ENCODE results near the gene ATP2B2.

Gene ATP2B2

GRCh38 chr3:10344147-10344943, 161.0 kb downstream of the ATP2B2 start:
- no peak for DNase-seq (ENCODE audit: low read depth)

GRCh38 chr3:10343526-10343925, 161.9 kb downstream of the ATP2B2 start:
- DNase-seq (ENCODE audit: low read depth): no peak

DNA sequence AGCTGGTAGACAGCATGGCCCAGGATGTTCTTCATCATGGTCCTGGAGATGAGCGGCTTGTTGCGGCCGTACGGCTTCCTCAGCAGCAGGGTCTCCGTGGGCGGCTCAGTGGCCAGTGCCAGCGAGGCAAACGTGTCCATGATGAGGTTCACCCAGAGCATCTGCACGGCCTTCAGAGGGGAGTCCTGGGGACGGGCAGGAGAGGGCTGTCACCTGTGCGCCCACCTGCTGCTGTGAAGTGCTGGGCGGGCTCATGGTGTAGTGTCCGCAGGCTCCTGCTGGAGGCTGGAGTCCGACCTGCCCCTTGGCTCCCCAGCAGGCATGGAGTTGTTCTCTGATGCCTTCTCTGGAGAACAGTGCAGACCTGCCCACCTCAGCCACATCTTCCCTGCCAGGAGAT, 162.6 kb downstream of the ATP2B2 start:
- no peak for DNase-seq (ENCODE audit: low read depth)

GRCh38 chr3:10341901-10342398, 163.4 kb downstream of the ATP2B2 start:
- DNase-seq (ENCODE audit: low read depth): no peak

- no peak for DNase-seq (ENCODE audit: low read depth)
Measured at GRCh38 chr3:10340476-10340875, 164.9 kb downstream of the ATP2B2 start.

DNA sequence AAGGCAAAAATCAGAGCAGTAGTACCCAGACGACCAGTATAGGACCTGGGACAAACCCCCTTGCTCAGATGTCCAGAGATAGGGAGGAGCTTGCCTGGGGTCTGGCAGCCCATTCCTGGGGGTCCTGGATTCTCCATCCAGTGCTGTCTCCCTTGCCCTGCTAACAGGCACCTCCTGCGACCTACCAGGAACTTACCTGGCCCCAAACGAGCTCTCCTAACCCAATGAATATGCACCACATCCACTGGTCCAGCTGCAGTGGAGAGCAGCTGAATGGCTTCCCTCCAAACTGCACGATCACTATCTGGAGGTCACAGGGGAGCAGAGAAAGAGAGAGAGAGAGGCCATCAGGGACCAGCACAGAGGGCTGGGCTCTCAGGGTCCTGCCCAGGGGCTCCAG, 165.3 kb downstream of the ATP2B2 start:
- no peak for DNase-seq (ENCODE audit: low read depth)

- no peak for DNase-seq (ENCODE audit: low read depth)
Measured at GRCh38 chr3:10339376-10339955, 165.9 kb downstream of the ATP2B2 start.

- DNase-seq (ENCODE audit: low read depth): no peak
Measured at GRCh38 chr3:10338591-10339353, 166.6 kb downstream of the ATP2B2 start.

DNA sequence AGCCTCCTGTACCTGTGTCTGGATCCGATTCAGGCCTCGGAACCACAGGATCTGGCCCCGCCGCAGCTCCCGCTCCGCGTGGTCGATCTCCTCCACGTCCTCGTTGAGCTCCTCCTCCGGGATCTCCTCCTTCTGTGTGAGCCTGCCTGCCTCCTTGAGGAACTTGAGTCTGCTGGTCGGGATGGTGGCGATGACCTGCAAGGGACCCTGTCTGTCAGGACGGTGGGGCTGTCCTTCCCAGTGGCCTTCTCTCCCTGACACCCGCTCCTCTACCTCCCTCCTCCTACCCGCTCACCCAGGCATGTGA, 167.3 kb downstream of the ATP2B2 start:
- no peak for DNase-seq (ENCODE audit: low read depth)

DNA sequence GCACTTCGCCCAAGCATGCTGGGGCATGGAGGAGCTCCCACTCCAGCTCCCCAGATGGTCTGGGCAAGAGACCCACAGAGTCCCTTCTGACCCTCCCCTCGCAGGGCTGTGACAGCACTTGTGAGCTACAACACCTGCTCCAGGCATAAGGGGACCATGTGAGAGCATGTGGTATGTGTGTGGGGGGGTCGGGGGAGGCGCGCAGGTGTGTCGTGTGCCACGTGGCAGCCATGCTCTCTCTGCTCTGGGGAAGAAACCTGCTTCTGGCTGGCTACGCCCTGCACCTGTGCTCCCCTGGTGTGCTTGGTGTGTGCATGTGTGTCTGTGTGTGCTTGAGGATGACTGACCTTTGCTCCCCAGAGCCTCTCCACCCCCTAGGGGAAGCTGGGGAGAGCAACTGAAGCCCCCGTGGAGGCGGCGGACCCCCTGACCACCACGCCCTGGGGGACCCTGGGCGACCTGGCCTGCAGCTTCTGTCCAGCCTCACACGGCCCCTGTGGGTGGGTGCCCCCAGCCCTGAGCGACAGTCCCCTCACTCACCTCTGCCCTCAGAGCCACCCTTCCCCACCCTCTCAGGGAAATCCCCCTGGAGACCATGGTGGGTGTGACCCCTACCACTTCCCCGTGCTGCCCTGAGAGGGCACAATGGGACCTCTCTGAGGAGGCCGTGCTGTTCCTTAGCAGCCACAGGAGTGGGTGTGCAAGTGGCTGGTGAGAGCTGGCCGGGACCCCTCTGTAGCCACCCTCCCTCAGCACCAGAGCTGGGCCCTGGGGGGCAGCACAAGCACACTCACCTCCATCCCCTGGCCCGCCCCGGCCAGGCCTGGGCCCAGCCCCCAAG, 167.8 kb downstream of the ATP2B2 start:
- no peak for DNase-seq (ENCODE audit: low read depth)

- no peak for DNase-seq (ENCODE audit: low read depth)
Measured at GRCh38 chr3:10336761-10337160, 168.6 kb downstream of the ATP2B2 start.

- DNase-seq (ENCODE audit: low read depth): no peak
Measured at GRCh38 chr3:10335871-10336622, 169.3 kb downstream of the ATP2B2 start.

GRCh38 chr3:10335190-10335738, 170.1 kb downstream of the ATP2B2 start:
- no peak for DNase-seq (ENCODE audit: low read depth)

- DNase-seq (ENCODE audit: low read depth): no peak
Measured at GRCh38 chr3:10334459-10334858, 170.9 kb downstream of the ATP2B2 start.

DNA sequence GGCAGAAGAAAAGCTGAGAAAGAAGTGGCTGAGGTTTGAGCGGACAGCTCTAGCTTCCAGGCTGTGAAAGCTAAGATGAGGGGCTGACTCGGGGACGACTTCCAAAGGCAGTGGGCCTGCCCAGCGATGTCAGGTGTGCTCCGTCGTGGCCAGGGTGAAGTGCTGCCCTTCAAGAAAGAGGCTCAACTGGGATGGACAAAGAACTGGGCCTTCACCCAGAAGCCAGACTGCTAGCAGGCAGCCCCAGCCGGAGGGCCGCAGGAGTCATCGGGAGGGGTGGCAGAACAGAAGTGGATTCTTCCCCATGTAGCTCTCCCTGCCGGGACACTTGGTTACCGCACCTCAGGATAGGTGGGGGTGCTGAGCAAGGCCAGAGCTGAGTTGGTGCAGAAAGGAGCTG, 171.3 kb downstream of the ATP2B2 start:
- no peak for DNase-seq (ENCODE audit: low read depth)

GRCh38 chr3:10333349-10333650, 172.1 kb downstream of the ATP2B2 start:
- DNase-seq (ENCODE audit: low read depth): no peak

DNA sequence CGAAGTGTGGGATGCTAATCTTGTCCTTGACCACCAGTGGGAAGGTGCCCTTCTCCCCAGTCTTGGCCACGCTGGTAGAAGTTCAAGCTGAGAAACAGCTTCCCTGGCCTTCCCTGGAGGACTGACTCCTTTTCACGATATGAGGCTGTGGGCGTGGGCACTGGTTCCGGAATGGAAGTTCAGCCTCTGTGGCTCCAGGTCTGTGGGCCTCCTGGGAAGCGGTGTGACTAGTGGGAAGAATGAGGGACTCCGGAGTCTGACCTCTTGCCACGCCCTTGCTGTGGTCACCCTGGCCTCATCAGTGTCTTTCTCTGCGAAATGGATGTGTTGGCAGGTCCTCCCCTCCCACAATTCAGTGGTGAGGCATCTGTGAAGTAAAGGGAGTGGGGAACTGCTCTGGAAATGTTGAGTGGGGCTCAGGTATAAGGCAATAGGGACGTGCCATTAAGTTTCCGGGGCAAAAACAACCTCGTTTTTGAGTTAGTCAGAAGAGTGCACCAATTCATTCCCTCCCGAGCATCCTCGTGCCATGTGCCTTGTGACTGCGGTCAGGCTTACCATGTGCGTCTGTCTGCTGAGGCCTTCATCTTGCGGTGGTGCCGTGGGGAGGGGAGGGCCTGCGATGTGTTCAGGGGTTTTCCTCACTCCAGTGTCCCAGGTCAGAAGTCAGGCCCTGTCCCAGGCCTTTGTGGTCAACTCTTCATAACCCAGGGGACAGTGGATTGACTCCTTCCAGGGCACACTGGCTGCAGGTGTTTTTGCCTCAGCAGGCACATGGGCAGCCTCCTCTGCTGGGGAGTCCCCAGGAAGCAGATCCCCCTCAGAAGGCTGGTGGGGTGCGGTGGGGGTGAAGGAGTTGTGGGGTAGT, 172.7 kb downstream of the ATP2B2 start:
- no peak for DNase-seq (ENCODE audit: low read depth)

GRCh38 chr3:10331320-10331719, 174.1 kb downstream of the ATP2B2 start:
- no peak for DNase-seq (ENCODE audit: low read depth)

- no peak for DNase-seq (ENCODE audit: low read depth)
Measured at GRCh38 chr3:10330319-10330718, 175.1 kb downstream of the ATP2B2 start.

DNA sequence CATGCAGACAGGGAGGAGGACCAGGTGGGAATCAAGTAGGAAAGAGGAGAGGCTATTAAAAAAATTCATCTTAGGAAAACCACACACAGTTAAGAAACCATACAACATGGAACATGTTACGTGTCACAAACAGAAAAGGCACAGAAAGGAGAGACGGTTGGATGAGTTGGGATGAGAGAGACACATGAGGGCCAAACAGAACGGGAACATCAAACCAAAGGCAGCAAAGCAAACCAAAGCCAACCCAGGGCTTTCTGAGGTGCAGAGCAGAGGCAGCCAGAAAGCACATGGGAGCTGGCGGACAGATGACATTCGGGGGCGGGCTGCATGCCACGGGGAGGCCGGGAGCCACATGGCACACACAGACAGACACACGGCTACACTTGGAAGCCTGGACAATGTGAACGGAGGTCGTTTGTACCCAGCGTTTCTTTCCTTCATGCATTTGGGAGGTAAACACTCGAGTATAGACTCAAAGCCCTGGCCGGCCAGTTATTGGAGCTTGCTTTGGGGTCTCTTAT, 175.8 kb downstream of the ATP2B2 start:
- no peak for DNase-seq (ENCODE audit: low read depth)
